GM12801 (cell line): ENCODE data around the gene GABRR2.

Experiments
- CTCF ChIP-seq: IDR thresholded peaks from one replicate; pipeline ENCODE4 v1.5.1; 2011; ENCODE audit warnings: control low read depth; ENCODE audit not compliant: insufficient read length; ENCODE audit errors: extremely low read depth

GABRR2 gene

DNA sequence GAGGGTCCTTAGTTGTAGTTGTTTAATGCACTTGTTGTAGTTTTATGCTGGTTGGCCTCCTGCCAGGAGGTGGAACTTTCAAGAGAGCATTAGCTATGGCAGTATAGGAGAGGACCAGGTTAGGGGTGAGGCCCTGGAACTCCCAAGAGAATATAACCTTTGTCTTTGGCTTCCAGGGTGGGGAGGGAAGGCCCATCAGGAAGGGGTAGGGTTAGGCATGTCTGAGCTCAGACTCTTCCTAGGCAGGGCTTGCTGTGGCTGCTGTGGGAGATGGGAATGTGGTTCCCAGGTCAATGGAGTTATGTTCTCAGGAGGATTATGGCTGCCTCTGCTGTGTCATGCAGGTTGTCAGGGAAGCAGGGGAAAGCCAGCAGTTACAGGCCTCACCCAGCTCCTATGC, 77.9 kb downstream of the GABRR2 start:
- no peak for TF ChIP-seq CTCF

DNA sequence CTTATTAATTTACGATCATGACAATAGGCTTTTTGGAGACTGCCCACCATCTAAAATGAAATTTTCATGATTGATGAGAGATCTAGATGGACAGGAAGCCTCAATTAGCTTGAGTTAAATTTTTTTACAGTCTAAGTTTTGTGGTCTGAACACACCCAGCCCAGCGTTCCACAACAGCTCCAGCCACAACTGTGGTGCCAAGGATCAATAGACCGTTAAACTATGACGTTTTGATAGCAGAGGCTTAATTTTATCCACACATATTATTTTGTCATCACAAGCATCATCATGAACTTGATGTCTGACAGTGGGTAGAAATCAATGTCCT, 92.4 kb downstream of the GABRR2 start:
- no peak for TF ChIP-seq CTCF

- no peak for TF ChIP-seq CTCF
Observed at GRCh38 chr6:89221971-89222711, 93.0 kb downstream of the GABRR2 start.

DNA sequence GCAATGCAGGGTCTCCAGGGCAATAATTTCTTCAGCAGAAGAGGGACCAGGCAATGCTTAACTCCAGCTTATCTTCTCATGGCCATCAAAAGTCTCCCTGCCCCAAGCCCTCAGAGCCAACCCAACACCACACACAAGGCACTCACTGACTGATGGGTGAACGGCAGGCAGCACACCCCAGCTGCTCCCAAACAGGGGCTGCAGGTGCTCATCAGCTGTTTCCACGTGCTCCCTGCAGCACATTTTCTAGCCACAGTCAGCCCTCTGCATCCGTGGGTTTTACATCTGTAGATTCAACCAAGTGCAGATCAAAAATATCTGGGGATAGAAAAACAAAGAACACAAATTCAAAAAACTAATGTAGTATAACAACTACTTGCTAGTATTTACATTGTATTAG, 94.0 kb downstream of the GABRR2 start:
- TF ChIP-seq CTCF, result no peak

DNA sequence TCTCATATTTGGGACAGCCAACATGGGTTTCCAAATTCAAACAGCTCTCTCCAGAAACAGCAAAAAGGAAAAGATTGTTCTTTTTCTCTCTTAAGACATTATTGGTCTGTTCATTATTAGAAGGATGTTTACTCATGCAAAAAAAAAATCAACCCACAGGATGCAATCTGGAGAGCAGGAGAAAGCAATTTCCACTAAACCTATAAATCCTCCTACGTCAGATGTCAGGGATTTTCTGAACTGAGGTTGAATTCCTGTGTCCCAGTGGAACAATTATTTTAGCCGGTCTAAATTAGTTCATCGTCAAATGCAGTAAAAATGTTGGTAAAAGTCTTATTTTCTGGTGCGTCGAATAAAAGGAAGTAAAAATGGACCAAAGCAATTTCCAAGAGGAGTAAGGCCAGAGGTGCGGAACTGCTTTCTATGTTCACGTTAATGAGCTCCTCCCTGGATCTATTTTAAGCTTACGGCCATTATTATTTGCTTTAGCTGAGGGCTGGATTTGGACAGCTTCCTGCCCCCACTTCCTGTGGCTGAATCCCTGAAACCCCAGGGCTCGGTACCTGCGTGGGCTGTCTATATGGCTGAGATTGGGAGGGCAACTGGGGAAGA, 97.7 kb downstream of the GABRR2 start, which contains the start of gene GABRR1:
Gene GABRR1 (minus strand): TSS at position 60 of the 612 bp plus-strand sequence. CDS start 36 bp downstream, at position 24.
- TF ChIP-seq CTCF, result no peak

DNA sequence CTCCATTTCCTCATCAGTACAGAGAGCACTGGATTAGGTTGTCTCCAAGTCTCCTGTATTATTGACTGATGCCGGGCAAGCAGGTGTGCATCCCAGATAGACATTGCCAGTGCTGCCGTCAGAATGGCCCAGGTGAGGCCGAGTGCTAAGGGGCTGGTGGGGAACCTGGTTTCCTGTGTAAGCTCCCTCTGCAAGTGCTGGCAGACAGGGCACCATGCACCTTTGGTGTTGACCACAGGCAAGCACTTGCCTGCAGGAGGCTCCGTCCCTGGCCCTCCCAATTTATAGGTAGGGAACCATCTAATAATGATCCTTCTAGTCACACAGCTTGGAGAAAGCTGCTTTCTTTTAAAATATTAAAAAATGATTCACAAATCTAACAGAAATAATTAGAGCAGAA, 98.7 kb downstream of the GABRR2 start:
- no peak for TF ChIP-seq CTCF

DNA sequence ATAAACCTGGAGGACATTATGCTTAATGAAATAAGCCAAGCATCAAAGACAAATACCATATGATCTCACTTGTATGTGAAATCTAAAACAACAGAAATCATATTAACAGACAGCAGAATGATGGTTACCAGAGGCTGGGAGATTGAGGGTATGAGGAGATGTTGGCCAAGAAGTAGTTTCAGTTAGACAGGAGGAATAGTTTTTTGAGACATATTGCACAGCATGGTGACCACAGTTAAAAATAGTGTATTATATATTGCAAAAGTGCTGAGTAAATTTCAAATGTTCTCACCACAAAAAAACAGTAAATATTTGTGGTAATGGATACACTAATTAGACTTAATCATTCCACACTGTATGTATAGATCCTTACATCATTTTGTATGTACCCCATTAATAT, 99.7 kb downstream of the GABRR2 start:
- TF ChIP-seq CTCF, result no peak
